ENCODE data around the gene DISP2.
A peak's percentile ranks its signal among the peaks of the same experiment; 100 is the strongest.

The DISP2 gene

GRCh38 chr15:40372981-40373380, 15.0 kb downstream of the DISP2 start:
- H2BK15ac ChIP-seq (ENCODE audit: low read depth, poor library complexity, severe bottlenecking) = no peak overlapping the region
- no peak overlapping the region for H2AK5ac ChIP-seq (ENCODE audit: low read length, severe bottlenecking)
- no peak overlapping the region for H4K8ac ChIP-seq (ENCODE audit: low read length)
- no peak overlapping the region for H3K4ac ChIP-seq (ENCODE audit: low read depth in 1 of 2, low read length in 2 of 2)
- H3K27me3 ChIP-seq (ENCODE audit: control insufficient read depth in 1 of 2, insufficient read depth in 1 of 2, low read length in 2 of 2) = peaks cover 0 to 18% of the 10 kb centered on the region in 2 experiments
- no peak overlapping the region for H3K23ac ChIP-seq (ENCODE audit: low read length in 2 of 2)
- 3% methylated on average over 2 of the region's 2 CpGs for WGBS
- H3K9me3 ChIP-seq (ENCODE audit: control insufficient read depth, low read length) = no peaks in the 10 kb centered on the region
- no peak overlapping the region for H3K18ac ChIP-seq (ENCODE audit: low read depth in 1 of 2, low read length in 2 of 2)
- H2AFZ ChIP-seq (ENCODE audit: low read depth, low read length) = no peak overlapping the region
- peak; percentile 47 for DNase-seq
- H3K4me2 ChIP-seq (ENCODE audit: low read length, poor library complexity, severe bottlenecking) = no peak overlapping the region
- H3K4me3 ChIP-seq (ENCODE audit: insufficient read depth in 1 of 2, low read depth in 1 of 2, low read length in 2 of 2) = no peak overlapping the region
- H4K91ac ChIP-seq (ENCODE audit: low read length) = no peak overlapping the region
- H3K9ac ChIP-seq (ENCODE audit: low read length) = no peak overlapping the region
- H3K14ac ChIP-seq (ENCODE audit: low read length in 2 of 2) = no peak overlapping the region
- peaks cover 4% of the 10 kb centered on the region for H3K4me1 ChIP-seq (ENCODE audit: control insufficient read depth, insufficient read depth, low read depth, low read length)
- H2BK12ac ChIP-seq (ENCODE audit: low read length in 2 of 2) = no peak overlapping the region
- H2BK5ac ChIP-seq (ENCODE audit: low read depth, low read length, poor library complexity, severe bottlenecking) = no peak overlapping the region
- no peak overlapping the region for H2BK120ac ChIP-seq (ENCODE audit: low read depth, low read length)
- H3K27ac ChIP-seq (ENCODE audit: low read length, poor library complexity, severe bottlenecking) = no peak overlapping the region
- no peaks in the 10 kb centered on the region for H3K36me3 ChIP-seq (ENCODE audit: control insufficient read depth in 1 of 2, insufficient read depth in 2 of 2, low read depth in 1 of 2, low read length in 2 of 2)
- H3K79me1 ChIP-seq (replicated peaks; ENCODE audit: low read length, poor library complexity, severe bottlenecking) = no peaks in the 10 kb centered on the region

- H4K8ac ChIP-seq (ENCODE audit: low read length) = peak overlapping the region; percentile 24
- no peak overlapping the region for H3K4ac ChIP-seq (ENCODE audit: low read depth in 1 of 2, low read length in 2 of 2)
- H2BK5ac ChIP-seq (ENCODE audit: low read depth, low read length, poor library complexity, severe bottlenecking) = no peak overlapping the region
- no peak overlapping the region for H3K18ac ChIP-seq (ENCODE audit: low read depth in 1 of 2, low read length in 2 of 2)
- no peak overlapping the region for H2BK120ac ChIP-seq (ENCODE audit: low read depth, low read length)
- DNase-seq = no peak
- 58% methylated on average over 3 of the region's 3 CpGs for WGBS
- no peak overlapping the region for H3K14ac ChIP-seq (ENCODE audit: low read length in 2 of 2)
- no peak overlapping the region for H2AFZ ChIP-seq (ENCODE audit: low read depth, low read length)
- no peaks in the 10 kb centered on the region for H3K9me3 ChIP-seq (ENCODE audit: control insufficient read depth, low read length)
- H3K23ac ChIP-seq (ENCODE audit: low read length in 2 of 2) = no peak overlapping the region
- H4K91ac ChIP-seq (ENCODE audit: low read length) = no peak overlapping the region
- no peak overlapping the region for H3K4me3 ChIP-seq (ENCODE audit: insufficient read depth in 1 of 2, low read depth in 1 of 2, low read length in 2 of 2)
- no peak overlapping the region for H2BK12ac ChIP-seq (ENCODE audit: low read length in 2 of 2)
- H2AK5ac ChIP-seq (ENCODE audit: low read length, severe bottlenecking) = no peak overlapping the region
- no peaks in the 10 kb centered on the region for H3K79me1 ChIP-seq (replicated peaks; ENCODE audit: low read length, poor library complexity, severe bottlenecking)
- no peak overlapping the region for H2BK15ac ChIP-seq (ENCODE audit: low read depth, poor library complexity, severe bottlenecking)
- peak overlapping the region; percentile 33 for H3K4me2 ChIP-seq (ENCODE audit: low read length, poor library complexity, severe bottlenecking)
- H3K27me3 ChIP-seq (ENCODE audit: control insufficient read depth in 1 of 2, insufficient read depth in 1 of 2, low read length in 2 of 2) = no peaks in the 10 kb centered on the region
- H3K36me3 ChIP-seq (ENCODE audit: control insufficient read depth in 1 of 2, insufficient read depth in 2 of 2, low read depth in 1 of 2, low read length in 2 of 2) = no peaks in the 10 kb centered on the region
- H3K9ac ChIP-seq (ENCODE audit: low read length) = no peak overlapping the region
- no peak overlapping the region for H3K27ac ChIP-seq (ENCODE audit: low read length, poor library complexity, severe bottlenecking)
- H3K4me1 ChIP-seq (ENCODE audit: control insufficient read depth, insufficient read depth, low read depth, low read length) = peaks cover 3% of the 10 kb centered on the region
These were observed 19.6 kb downstream of the DISP2 start for GRCh38 chr15:40377606-40378005.

- Histone ChIP-seq H2BK120ac (ENCODE audit: low read depth, low read length) (no peak overlapping the region), H3K4me1 (ENCODE audit: control insufficient read depth, insufficient read depth, low read depth, low read length) (peaks cover 7% of the 10 kb centered on the region), H3K4ac (ENCODE audit: low read depth in 1 of 2, low read length in 2 of 2) (no peak overlapping the region), H3K36me3 (ENCODE audit: control insufficient read depth in 1 of 2, insufficient read depth in 2 of 2, low read depth in 1 of 2, low read length in 2 of 2) (no peaks in the 10 kb centered on the region), H4K8ac (ENCODE audit: low read length) (no peak overlapping the region), H3K79me1 (replicated peaks; ENCODE audit: low read length, poor library complexity, severe bottlenecking) (peaks cover 7% of the 10 kb centered on the region), H3K27me3 (ENCODE audit: control insufficient read depth in 1 of 2, insufficient read depth in 1 of 2, low read length in 2 of 2) (no peaks in the 10 kb centered on the region), H2BK12ac (ENCODE audit: low read length in 2 of 2) (no peak overlapping the region), H2BK5ac (ENCODE audit: low read depth, low read length, poor library complexity, severe bottlenecking) (no peak overlapping the region), H2AK5ac (ENCODE audit: low read length, severe bottlenecking) (no peak overlapping the region), H3K4me2 (ENCODE audit: low read length, poor library complexity, severe bottlenecking) (no peak overlapping the region), H4K91ac (ENCODE audit: low read length) (no peak overlapping the region), H3K27ac (ENCODE audit: low read length, poor library complexity, severe bottlenecking) (no peak overlapping the region), H3K23ac (ENCODE audit: low read length in 2 of 2) (no peak overlapping the region), H3K14ac (ENCODE audit: low read length in 2 of 2) (no peak overlapping the region), H3K9me3 (ENCODE audit: control insufficient read depth, low read length) (no peaks in the 10 kb centered on the region), H3K4me3 (ENCODE audit: insufficient read depth in 1 of 2, low read depth in 1 of 2, low read length in 2 of 2) (no peak overlapping the region), H2AFZ (ENCODE audit: low read depth, low read length) (no peak overlapping the region), H3K9ac (ENCODE audit: low read length) (peak overlapping the region; percentile 7), H3K18ac (ENCODE audit: low read depth in 1 of 2, low read length in 2 of 2) (no peak overlapping the region), H2BK15ac (ENCODE audit: low read depth, poor library complexity, severe bottlenecking) (no peak overlapping the region)
- no peak for DNase-seq
- WGBS = 88% methylated on average over 1 of the region's 4 CpGs
These were observed 21.4 kb downstream of the DISP2 start for GRCh38 chr15:40379374-40379773.

- no peaks in the 10 kb centered on the region for H3K27me3 ChIP-seq (ENCODE audit: control insufficient read depth in 1 of 2, insufficient read depth in 1 of 2, low read length in 2 of 2)
- H3K9me3 ChIP-seq (ENCODE audit: control insufficient read depth, low read length) = no peaks in the 10 kb centered on the region
- H4K91ac ChIP-seq (ENCODE audit: low read length) = no peak overlapping the region
- H2BK12ac ChIP-seq (ENCODE audit: low read length in 2 of 2) = no peak overlapping the region
- no peak overlapping the region for H2BK120ac ChIP-seq (ENCODE audit: low read depth, low read length)
- peaks cover 7% of the 10 kb centered on the region for H3K79me1 ChIP-seq (replicated peaks; ENCODE audit: low read length, poor library complexity, severe bottlenecking)
- peak overlapping the region; percentile 40 for H3K9ac ChIP-seq (ENCODE audit: low read length)
- H3K23ac ChIP-seq (ENCODE audit: low read length in 2 of 2) = no peak overlapping the region
- peak overlapping the region; percentile 34 for H3K4me2 ChIP-seq (ENCODE audit: low read length, poor library complexity, severe bottlenecking)
- DNase-seq = peak; percentile 93
- no peak overlapping the region for H4K8ac ChIP-seq (ENCODE audit: low read length)
- no peak overlapping the region for H3K14ac ChIP-seq (ENCODE audit: low read length in 2 of 2)
- no peak overlapping the region for H2BK15ac ChIP-seq (ENCODE audit: low read depth, poor library complexity, severe bottlenecking)
- WGBS = 12% methylated on average over 4 of the region's 4 CpGs
- H3K36me3 ChIP-seq (ENCODE audit: control insufficient read depth in 1 of 2, insufficient read depth in 2 of 2, low read depth in 1 of 2, low read length in 2 of 2) = no peaks in the 10 kb centered on the region
- no peak overlapping the region for H3K4me3 ChIP-seq (ENCODE audit: insufficient read depth in 1 of 2, low read depth in 1 of 2, low read length in 2 of 2)
- H3K27ac ChIP-seq (ENCODE audit: low read length, poor library complexity, severe bottlenecking) = peak overlapping the region; percentile 73
- H3K4ac ChIP-seq (ENCODE audit: low read depth in 1 of 2, low read length in 2 of 2) = no peak overlapping the region
- peak overlapping the region in 1 of 2 experiments; percentile 34 for H3K18ac ChIP-seq (ENCODE audit: low read depth in 1 of 2, low read length in 2 of 2)
- no peak overlapping the region for H2AFZ ChIP-seq (ENCODE audit: low read depth, low read length)
- no peak overlapping the region for H2AK5ac ChIP-seq (ENCODE audit: low read length, severe bottlenecking)
- no peak overlapping the region for H2BK5ac ChIP-seq (ENCODE audit: low read depth, low read length, poor library complexity, severe bottlenecking)
- peaks cover 7% of the 10 kb centered on the region for H3K4me1 ChIP-seq (ENCODE audit: control insufficient read depth, insufficient read depth, low read depth, low read length)
These were observed 21.8 kb downstream of the DISP2 start for GRCh38 chr15:40379853-40380252.

All from mesenchymal stem cell (in vitro differentiated cells and primary cell).